ENCODE data around the gene FAM20A. TPM values are rescaled to one million over a fixed set of nuclear protein-coding genes. Genes with fewer than 3 reads are reported as not detected.
"Not testable (repeated sequence)": the region's sequence is repeated elsewhere in the genome, so short reads cannot be mapped to it uniquely, and the experiment has no call there.

The FAM20A gene
- polyA plus RNA-seq, 1 donor from 2014 or later, result not detected

DNA sequence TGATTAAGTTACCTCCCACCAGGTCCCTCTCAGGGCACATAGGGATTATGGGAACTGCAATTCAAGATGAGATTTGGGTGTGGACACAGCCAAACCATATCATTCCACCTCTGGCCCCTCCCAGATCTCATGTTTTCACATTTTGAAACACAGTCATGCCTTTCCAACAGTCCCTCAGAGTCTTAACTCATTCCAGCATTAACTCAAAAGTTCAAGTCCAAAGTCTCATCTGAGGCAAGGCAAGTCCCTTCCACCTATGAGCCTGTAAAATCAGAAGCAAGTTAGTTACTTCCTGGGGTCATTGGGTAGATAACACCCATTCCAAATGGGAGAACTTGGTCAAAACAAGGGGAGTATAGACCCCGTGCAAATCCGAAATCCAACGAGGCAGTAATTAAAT lies 83.6 kb downstream of the FAM20A start:
- H3K9me3 Mint-ChIP-seq, H3K36me3 Mint-ChIP-seq, H3K4me3 Mint-ChIP-seq, H3K27me3 Mint-ChIP-seq: not testable (repeated sequence)
- H3K27ac Mint-ChIP-seq, result peak overlapping the region in 2 of 3 donors; percentile 30 to 83
- peaks cover 36 to 54% (median 42%) of the 10 kb centered on the region in 3 donors for H3K4me1 Mint-ChIP-seq

DNA sequence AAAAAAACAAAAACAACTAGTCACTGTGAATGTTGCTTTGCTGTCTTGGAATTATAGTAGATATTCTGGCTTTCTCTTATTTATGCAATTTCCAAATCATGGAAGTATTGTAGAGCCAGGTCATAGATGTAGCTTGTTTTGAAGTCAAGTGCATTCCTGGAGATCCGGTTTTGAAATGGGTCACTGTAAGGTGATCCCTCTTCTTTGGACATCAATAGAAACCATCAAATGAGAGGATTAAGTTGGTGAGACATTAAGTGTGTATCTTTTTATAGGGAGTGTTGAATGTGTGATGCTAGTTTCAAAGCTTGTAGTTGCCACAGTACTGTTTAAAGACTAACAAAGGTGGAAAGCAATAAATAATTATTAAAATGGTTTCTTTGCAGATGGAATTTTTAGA lies 84.4 kb downstream of the FAM20A start:
- Mint-ChIP-seq H3K36me3 (peaks cover 8% of the 10 kb centered on the region), H3K4me3 (no peak overlapping the region), H3K27ac (peak overlapping the region in 1 of 3 donors; percentile 30), H3K27me3 (no peaks in the 10 kb centered on the region), H3K4me1 (peaks cover 39 to 58% (median 42%) of the 10 kb centered on the region in 3 donors), H3K9me3 (no peaks in the 10 kb centered on the region)

DNA sequence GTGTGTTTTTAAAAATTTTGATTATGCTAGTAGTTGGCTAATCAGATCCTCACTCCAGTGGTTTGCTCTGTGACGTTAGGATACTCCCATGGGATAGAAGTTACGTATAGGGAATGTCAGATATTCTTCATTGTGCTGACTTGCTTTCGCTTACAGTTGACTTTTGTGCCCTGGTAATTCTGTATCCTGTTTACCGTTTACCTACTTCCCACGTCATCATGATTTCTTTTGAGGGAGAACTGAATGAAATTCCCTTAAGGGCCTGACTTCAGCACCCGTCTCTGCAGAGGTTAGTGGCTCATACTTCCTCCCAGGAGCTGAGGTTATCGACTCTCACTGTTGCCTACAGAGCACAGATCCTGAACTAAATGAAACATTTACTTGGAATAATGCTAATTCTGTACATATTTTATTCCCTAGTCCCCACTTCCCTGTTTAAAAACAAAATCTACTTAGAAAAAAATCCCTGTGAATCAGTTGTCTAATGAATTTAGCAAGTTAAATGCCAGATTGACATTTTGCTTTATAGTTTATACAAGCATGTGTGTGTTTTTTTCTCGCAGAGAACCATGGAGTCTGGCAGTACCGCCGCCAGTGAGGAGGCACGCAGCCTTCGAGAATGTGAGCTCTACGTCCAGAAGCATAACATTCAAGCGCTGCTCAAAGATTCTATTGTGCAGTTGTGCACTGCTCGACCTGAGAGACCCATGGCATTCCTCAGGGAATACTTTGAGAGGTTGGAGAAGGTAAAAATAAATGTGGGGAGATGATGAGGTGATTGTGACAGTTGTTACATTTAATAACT lies 86.1 kb downstream of the FAM20A start:
- H3K4me3 Mint-ChIP-seq, result peak overlapping the region; percentile 52 to 99 (median 86)
- H3K27me3 Mint-ChIP-seq, result no peaks in the 10 kb centered on the region
- H3K4me1 Mint-ChIP-seq, result peaks cover 40 to 52% (median 45%) of the 10 kb centered on the region in 3 donors
- H3K36me3 Mint-ChIP-seq, result peaks cover 8% of the 10 kb centered on the region
- no peaks in the 10 kb centered on the region for H3K9me3 Mint-ChIP-seq
- H3K27ac Mint-ChIP-seq, result peak overlapping the region in 2 of 3 donors; percentile 65 to 98

DNA sequence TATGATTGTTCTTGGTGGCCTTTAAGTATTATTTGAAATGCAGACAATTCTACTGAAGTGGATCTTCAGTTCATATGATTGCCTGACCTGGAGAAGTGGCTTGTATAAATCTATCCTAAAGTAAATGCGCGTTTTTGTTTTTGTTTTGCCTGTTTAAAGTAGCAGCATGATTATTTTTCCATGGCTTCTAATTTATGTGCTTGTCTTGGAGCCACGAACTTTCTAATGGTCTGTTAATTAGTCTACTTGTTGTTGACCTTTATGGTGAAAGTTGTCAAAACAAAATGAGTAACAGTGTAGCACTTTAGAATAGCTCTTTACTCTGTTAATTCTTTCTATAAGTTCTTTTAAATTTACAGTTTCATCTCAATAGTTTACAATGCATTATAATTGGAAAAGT lies 87.2 kb downstream of the FAM20A start:
- H3K27me3 Mint-ChIP-seq, result no peaks in the 10 kb centered on the region
- no peaks in the 10 kb centered on the region for H3K9me3 Mint-ChIP-seq
- H3K4me1 Mint-ChIP-seq, result peaks cover 35 to 42% (median 38%) of the 10 kb centered on the region in 3 donors
- H3K27ac Mint-ChIP-seq, result peak overlapping the region; percentile 98 to 99 (median 98)
- peak overlapping the region; percentile 96 to 100 (median 99) for H3K4me3 Mint-ChIP-seq
- H3K36me3 Mint-ChIP-seq, result peaks cover 6% of the 10 kb centered on the region

DNA sequence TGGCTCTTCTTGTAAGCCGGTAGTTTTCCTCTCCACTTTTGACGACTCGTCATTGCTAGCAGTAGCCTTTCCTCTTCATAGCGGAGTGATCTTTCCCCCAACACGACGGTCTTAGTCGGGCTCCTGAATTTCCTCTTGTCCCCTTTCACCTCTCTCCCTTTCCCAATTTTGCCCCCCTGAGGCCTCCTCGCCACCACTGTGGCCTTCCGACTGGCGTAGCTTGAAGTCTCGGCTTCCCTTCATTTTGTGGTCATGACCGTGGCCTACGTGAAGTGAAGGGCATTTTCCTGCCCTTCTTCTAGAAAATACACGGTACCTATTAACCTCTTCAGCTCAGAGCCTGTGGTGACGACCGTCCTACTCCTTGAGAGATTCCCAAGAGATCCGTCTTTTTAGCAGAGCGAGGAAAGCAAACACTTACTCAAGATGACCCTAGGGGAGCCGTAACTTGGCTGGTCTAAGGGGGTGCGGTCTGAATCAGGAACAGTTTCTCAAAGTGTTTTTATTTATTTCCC lies 88.2 kb downstream of the FAM20A start:
- Mint-ChIP-seq H3K27me3 (no peaks in the 10 kb centered on the region), H3K4me1 (peaks cover 34 to 37% (median 34%) of the 10 kb centered on the region in 3 donors), H3K27ac (peak overlapping the region; percentile 98 to 99 (median 98)), H3K9me3 (no peaks in the 10 kb centered on the region), H3K4me3 (peak overlapping the region; percentile 96 to 100 (median 99)), H3K36me3 (peaks cover 6% of the 10 kb centered on the region)

DNA sequence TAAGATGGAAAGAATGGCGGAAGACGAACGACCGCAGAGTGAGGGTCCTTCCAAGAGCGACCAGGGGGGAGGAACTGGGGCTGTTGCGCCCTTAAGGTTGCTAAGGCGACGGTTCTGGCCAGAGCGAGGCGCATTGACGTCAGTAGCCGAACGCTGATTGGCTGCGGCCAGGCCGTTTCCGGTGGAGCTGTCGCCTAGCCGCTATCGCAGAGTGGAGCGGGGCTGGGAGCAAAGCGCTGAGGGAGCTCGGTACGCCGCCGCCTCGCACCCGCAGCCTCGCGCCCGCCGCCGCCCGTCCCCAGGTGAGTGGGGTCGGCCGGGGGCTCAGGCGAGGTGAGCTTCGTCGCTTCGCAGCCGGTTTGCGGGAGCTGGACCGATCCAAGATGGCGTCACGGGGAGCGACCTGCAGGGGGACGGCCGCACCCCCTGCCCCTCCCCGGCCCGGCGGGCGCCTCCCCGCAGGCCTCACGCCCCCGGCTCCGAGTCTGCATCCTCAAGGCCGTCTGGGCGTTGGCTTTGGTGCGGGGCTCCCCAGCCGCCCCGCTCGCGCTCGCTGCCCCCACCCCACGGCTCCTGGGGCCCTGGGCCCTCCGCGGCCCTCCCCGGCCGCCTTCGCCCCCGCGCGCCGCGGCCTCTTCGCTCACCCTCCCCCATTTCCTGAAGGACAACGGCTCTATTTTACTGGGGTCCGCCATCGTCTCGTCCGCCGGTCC lies 88.8 kb downstream of the FAM20A start, which contains the start of gene PRKAR1A:
PRKAR1A (plus strand) TSS at position 184 of the 713 bp plus-strand sequence. CDS start 2,970 bp downstream, outside the sequence.
- H3K36me3 Mint-ChIP-seq, result peaks cover 6% of the 10 kb centered on the region
- no peaks in the 10 kb centered on the region for H3K27me3 Mint-ChIP-seq
- peak within 1 kb of the TSS; percentile 96 to 100 (median 99) for H3K4me3 Mint-ChIP-seq
- peak within 1 kb of the TSS; percentile 98 to 100 (median 99) for H3K27ac Mint-ChIP-seq
- no peaks in the 10 kb centered on the region for H3K9me3 Mint-ChIP-seq
- H3K4me1 Mint-ChIP-seq, result peaks cover 33 to 34% (median 34%) of the 10 kb centered on the region in 3 donors

DNA sequence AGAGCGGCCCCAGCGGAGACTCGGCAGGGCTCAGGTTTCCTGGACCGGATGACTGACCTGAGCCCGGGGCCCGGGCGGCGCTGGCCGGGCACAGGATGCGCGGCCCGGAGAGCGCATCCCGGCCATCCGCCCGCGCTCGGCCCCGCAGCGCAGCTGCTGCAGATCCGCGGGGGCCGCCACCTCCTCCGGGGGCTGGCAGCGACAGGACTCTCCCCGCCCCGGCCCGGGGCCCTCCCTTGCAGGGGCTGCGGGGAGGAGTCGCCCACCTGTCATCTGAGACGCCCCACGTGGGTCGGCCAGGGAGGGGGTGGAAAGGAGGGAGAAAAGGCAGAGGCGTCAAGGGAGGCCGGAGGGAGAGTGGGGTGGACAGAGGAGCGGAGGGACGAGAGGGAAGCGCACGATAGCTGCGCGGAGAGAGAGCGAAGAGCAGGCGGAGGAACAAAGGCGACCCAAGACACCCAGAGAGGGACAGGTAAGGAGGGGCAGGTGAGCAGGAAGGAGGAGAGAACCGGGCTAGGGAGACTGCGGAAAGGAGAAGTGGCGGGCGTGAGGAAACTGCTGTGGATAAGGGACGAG lies 89.4 kb downstream of the FAM20A start:
- H3K4me1 Mint-ChIP-seq, result peaks cover 29 to 32% (median 31%) of the 10 kb centered on the region in 3 donors
- peak overlapping the region; percentile 98 to 100 (median 99) for H3K27ac Mint-ChIP-seq
- no peaks in the 10 kb centered on the region for H3K9me3 Mint-ChIP-seq
- H3K27me3 Mint-ChIP-seq, result no peaks in the 10 kb centered on the region
- H3K4me3 Mint-ChIP-seq, result peak overlapping the region; percentile 96 to 100 (median 99)
- peaks cover 3% of the 10 kb centered on the region for H3K36me3 Mint-ChIP-seq

DNA sequence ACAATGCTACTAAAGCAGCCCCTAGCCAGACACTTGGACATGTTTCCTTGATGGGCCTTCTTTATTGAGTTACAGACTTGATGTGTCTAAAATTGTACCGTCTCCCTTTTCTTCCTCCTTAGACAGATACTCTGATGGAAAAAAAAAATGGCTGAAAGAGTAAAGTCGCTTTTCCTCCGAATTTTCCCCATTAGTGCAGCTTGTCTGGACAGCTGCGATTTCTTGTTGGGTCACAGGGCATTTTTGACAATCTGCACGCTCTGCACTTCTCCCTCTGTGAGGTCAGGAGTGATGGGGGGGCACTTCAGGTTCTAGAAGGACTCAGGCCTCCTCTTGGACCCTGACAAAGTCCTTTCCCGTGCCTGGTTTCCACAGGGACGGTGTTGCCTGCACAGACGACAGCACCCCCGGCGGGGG lies 89.9 kb downstream of the FAM20A start:
- peaks cover 3% of the 10 kb centered on the region for H3K36me3 Mint-ChIP-seq
- no peaks in the 10 kb centered on the region for H3K9me3 Mint-ChIP-seq
- H3K27ac Mint-ChIP-seq, result peak overlapping the region; percentile 96 to 99 (median 98)
- H3K27me3 Mint-ChIP-seq, result no peaks in the 10 kb centered on the region
- H3K4me3 Mint-ChIP-seq, result peak overlapping the region; percentile 82 to 96 (median 90)
- peaks cover 29 to 32% (median 29%) of the 10 kb centered on the region in 3 donors for H3K4me1 Mint-ChIP-seq

DNA sequence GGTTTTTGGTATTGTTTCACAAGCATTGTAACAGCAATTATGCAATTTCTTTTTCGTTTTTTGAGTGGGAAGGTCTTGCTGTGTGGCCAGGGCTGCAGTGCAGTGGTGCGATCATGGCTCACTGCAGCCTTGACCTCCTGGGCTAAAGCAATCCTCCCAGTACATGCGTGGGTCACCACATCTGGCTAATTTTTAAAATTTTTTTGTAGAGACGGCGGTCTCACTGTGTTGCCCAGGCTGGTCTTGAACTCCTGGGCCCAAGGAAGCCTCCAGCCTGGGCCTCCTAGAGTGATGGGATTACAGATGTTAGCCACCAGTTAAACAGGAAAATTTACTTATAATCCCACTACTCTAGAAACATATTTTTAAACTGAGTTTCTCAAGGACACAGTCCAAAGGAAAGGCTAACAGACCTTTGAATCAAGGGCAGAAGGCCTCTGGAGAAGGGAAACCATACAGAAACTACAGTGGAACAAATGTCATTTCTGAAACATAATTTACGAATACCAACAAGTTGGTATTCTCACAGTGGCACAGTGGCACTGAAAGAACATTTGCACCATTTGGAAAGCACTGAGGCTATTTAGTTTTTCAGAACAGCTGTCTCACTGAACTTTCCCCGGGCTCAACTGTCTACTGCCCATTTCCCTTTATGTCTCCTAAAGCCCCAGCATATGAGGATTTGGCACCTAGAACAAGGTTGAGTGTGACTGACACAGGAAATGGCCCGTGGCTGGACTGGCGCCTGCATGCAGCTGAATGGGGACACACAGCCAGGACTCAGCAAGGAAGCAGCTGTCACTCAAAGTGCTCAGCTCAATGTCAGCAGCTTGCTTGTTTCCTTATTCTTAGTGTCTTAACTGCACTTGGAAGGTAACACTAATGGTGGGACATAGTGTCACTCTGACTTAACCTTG lies 91.8 kb downstream of the FAM20A start:
- peaks cover 17 to 22% (median 19%) of the 10 kb centered on the region in 3 donors for H3K4me1 Mint-ChIP-seq
- H3K27ac Mint-ChIP-seq, result peak overlapping the region; percentile 64 to 98 (median 71)
- H3K4me3 Mint-ChIP-seq, result peak overlapping the region in 3 of 4 donors; percentile 65 to 96 (median 85)
- no peaks in the 10 kb centered on the region for H3K36me3 Mint-ChIP-seq
- no peaks in the 10 kb centered on the region for H3K9me3 Mint-ChIP-seq
- no peaks in the 10 kb centered on the region for H3K27me3 Mint-ChIP-seq

DNA sequence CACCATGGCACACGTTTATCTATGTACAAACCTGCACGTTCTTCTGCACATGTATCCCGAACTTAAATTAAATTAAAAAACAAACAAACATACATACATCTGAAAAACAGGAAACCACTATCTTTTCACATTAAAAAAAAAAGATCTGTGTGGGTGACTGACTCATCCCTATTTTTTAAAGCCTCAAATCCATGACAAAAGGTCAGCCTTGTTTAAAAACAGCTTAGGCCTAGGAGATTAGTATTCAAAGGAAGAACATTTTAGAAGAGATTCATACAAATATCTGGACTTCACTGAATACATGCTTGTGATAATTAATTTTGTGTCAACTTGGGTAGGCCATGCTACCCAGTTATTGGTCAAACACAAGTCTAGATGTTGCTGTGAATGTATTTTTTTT lies 93.6 kb downstream of the FAM20A start:
- Mint-ChIP-seq H3K36me3 (no peaks in the 10 kb centered on the region), H3K4me1 (peaks cover 4 to 7% (median 5%) of the 10 kb centered on the region in 3 donors), H3K27me3 (no peaks in the 10 kb centered on the region), H3K4me3 (no peak overlapping the region), H3K9me3 (no peaks in the 10 kb centered on the region), H3K27ac (no peak overlapping the region)

DNA sequence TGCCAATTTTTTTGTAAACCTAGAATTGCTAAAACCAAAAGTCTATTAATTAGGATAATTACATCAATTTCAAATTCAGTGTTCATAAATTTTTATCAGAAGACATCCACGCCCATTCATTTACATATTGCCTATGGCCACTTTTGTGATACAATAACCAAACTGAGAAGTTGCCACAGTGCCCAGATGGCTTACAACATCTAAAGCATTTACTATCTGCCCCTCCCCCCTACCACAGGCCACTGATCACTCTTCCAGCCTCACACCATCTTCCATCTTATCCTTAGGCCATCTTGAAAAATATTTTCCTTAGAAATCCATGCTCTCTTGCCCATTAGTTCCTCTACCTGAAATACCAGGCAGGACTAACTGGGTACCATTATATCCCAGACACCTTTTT lies 95.2 kb downstream of the FAM20A start:
- Mint-ChIP-seq H3K4me3 (no peak overlapping the region), H3K9me3 (peaks cover 0 to 2% (median 0%) of the 10 kb centered on the region in 3 donors)

DNA sequence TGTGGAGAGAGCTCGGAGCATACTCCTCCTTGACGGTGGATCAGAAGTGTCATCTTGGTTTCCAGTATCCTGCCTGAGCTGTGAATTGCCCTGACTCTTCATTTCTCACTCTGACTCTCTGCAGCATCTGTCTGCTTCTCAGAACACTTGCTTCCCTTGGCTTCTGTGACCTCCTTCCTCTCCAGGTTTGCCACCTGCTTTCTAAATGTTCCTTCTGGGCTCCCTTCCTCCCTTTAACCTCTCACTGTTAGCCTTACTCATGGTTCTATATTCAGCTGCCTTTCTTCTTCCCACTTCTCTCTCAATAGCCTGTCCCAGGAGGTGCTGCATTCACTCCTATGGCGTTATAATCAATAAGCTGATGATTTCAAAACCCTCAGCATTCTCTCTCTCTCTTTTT lies 100.1 kb downstream of the FAM20A start:
- Mint-ChIP-seq H3K36me3 (no peaks in the 10 kb centered on the region), H3K4me1 (peaks cover 19 to 29% (median 24%) of the 10 kb centered on the region in 3 donors), H3K4me3 (peak overlapping the region in 1 of 4 donors; percentile 72), H3K27me3 (peaks cover 2% of the 10 kb centered on the region), H3K9me3 (peaks cover 0 to 2% (median 0%) of the 10 kb centered on the region in 3 donors), H3K27ac (no peak overlapping the region)

More for the DNA sequence above, 95.2 kb downstream of the FAM20A start:
- Mint-ChIP-seq H3K36me3 (no peaks in the 10 kb centered on the region), H3K27ac (peak overlapping the region in 1 of 3 donors; percentile 65), H3K4me1 (peaks cover 0 to 4% (median under 1%) of the 10 kb centered on the region in 3 donors), H3K27me3 (no peaks in the 10 kb centered on the region)

DNA sequence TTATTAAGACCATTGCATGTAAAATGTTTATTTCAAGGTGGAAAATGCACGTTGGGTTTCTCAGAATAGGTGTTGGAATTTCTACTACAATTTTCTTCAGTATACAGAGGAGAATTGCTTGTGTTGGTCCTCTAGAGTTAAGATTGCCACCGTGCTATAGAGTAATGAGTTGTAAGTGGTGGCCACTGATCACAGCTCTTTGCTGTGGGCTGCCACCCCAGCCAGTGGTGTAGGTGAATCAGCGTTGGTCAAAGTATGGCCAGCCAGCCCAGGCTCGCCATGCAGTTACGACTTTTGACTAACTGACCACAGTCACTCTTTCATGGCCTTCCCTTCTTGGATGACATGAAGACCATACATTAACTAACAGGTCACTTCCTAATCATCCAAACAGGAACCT lies 101.6 kb downstream of the FAM20A start:
- Mint-ChIP-seq H3K27ac (peak overlapping the region in 1 of 3 donors; percentile 23), H3K9me3 (peaks cover 0 to 2% (median 0%) of the 10 kb centered on the region in 3 donors), H3K27me3 (peaks cover 2% of the 10 kb centered on the region), H3K4me3 (peak overlapping the region in 1 of 4 donors; percentile 46), H3K36me3 (no peaks in the 10 kb centered on the region), H3K4me1 (peaks cover 19 to 29% (median 24%) of the 10 kb centered on the region in 3 donors)

All from IgD-negative memory B cell (primary cell).